HL-60 (cell line): ENCODE results near the gene CD200R1L.

Source experiments
- GABPA ChIP-seq: IDR thresholded peaks from 2 replicates; pipeline ENCODE4 v1.6.1; 2012; ENCODE audit warnings: low read depth
- POLR2AphosphoS5 ChIP-seq: IDR thresholded peaks from 2 replicates; pipeline ENCODE4 v1.6.1; 2012; ENCODE audit warnings: low read depth
- TF ChIP-seq, protein P1 (sequence below): IDR thresholded peaks from one replicate; pipeline ENCODE4 v1.5.1; 2011; ENCODE audit warnings: low read length, control low read depth, inconsistent platforms; ENCODE audit not compliant: insufficient read depth
- TF ChIP-seq, protein P2 (sequence below): IDR thresholded peaks from 2 replicates; pipeline ENCODE4 v1.6.1; 2012; ENCODE audit warnings: low read depth; ENCODE audit not compliant: insufficient replicate concordance

DNA sequence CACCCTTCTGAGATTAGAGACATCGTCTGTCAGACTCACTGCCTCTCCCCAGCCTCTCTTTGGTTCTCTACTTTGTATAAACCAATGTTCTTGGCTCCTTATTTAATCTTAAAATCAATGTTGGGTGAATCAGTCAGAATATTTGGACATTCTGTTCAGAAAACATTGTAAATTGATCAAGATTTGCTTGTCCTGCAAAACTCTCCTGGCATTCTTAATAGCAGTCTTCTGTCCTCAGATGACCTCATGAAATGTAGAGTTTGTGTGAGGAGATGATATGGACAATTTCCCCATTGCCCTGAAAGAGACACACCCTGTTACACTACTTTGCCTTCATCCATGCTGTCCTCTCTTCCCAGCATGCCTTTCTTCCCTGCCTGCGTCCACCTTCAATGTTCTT lies 33.6 kb downstream of the CD200R1L start:
- TF ChIP-seq, protein P1, sequence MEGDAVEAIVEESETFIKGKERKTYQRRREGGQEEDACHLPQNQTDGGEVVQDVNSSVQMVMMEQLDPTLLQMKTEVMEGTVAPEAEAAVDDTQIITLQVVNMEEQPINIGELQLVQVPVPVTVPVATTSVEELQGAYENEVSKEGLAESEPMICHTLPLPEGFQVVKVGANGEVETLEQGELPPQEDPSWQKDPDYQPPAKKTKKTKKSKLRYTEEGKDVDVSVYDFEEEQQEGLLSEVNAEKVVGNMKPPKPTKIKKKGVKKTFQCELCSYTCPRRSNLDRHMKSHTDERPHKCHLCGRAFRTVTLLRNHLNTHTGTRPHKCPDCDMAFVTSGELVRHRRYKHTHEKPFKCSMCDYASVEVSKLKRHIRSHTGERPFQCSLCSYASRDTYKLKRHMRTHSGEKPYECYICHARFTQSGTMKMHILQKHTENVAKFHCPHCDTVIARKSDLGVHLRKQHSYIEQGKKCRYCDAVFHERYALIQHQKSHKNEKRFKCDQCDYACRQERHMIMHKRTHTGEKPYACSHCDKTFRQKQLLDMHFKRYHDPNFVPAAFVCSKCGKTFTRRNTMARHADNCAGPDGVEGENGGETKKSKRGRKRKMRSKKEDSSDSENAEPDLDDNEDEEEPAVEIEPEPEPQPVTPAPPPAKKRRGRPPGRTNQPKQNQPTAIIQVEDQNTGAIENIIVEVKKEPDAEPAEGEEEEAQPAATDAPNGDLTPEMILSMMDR, result no peak
- TF ChIP-seq POLR2AphosphoS5, result no peak
- no peak for TF ChIP-seq GABPA
- TF ChIP-seq, protein P2, sequence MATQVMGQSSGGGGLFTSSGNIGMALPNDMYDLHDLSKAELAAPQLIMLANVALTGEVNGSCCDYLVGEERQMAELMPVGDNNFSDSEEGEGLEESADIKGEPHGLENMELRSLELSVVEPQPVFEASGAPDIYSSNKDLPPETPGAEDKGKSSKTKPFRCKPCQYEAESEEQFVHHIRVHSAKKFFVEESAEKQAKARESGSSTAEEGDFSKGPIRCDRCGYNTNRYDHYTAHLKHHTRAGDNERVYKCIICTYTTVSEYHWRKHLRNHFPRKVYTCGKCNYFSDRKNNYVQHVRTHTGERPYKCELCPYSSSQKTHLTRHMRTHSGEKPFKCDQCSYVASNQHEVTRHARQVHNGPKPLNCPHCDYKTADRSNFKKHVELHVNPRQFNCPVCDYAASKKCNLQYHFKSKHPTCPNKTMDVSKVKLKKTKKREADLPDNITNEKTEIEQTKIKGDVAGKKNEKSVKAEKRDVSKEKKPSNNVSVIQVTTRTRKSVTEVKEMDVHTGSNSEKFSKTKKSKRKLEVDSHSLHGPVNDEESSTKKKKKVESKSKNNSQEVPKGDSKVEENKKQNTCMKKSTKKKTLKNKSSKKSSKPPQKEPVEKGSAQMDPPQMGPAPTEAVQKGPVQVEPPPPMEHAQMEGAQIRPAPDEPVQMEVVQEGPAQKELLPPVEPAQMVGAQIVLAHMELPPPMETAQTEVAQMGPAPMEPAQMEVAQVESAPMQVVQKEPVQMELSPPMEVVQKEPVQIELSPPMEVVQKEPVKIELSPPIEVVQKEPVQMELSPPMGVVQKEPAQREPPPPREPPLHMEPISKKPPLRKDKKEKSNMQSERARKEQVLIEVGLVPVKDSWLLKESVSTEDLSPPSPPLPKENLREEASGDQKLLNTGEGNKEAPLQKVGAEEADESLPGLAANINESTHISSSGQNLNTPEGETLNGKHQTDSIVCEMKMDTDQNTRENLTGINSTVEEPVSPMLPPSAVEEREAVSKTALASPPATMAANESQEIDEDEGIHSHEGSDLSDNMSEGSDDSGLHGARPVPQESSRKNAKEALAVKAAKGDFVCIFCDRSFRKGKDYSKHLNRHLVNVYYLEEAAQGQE, result no peak
